CD8-positive, alpha-beta memory T cell (primary cell): ENCODE measurements around the gene CPNE4. TPM values are rescaled to one million over a fixed set of nuclear protein-coding genes. Genes with fewer than 3 reads are reported as not detected.

ENCODE experiments used
- CTCF ChIA-PET: fragments of 350-600 bp; sonication (Branson Sonifier 250); formaldehyde crosslinking; loops from one replicate; lab custom pipeline; 2021; ENCODE audit warnings: antibody characterized with exemption; lab: Charles Lee
- POLR2A ChIA-PET: fragments of 350-600 bp; sonication (Branson Sonifier 250); formaldehyde crosslinking; loops from one replicate; lab custom pipeline; 2021; ENCODE audit warnings: antibody characterized with exemption; lab: Charles Lee
- DNase-seq, 5 donors: peaks; one replicate each; pipeline versions ENCODE4 v3.0.0 to v3.0.0-alpha.2; 2020 to 2022; ENCODE audit warnings: mixed read lengths in 1 of 5
- H3K27ac ChIP-seq: one replicate; pipeline ENCODE4 v1.7.0; 2013; ENCODE audit warnings: low read depth, mild to moderate bottlenecking, low read length, moderate library complexity
- H3K27me3 ChIP-seq: 2 replicates; pipeline ENCODE4 v1.7.0; 2013; ENCODE audit warnings: low read length, mild to moderate bottlenecking; ENCODE audit not compliant: insufficient read depth, poor library complexity, severe bottlenecking
- H3K36me3 ChIP-seq: 2 replicates; pipeline ENCODE4 v1.7.0; 2013; ENCODE audit warnings: mild to moderate bottlenecking, low read length, moderate library complexity; ENCODE audit not compliant: insufficient read depth
- H3K4me1 ChIP-seq: 2 replicates; pipeline ENCODE4 v1.7.0; 2013; ENCODE audit warnings: mild to moderate bottlenecking, low read length, moderate library complexity; ENCODE audit not compliant: insufficient read depth
- H3K4me3 ChIP-seq: 2 replicates; pipeline ENCODE4 v1.7.0; 2013; ENCODE audit warnings: mild to moderate bottlenecking, low read length
- H3K9me3 ChIP-seq: 2 replicates; pipeline ENCODE4 v1.7.0; 2013; ENCODE audit warnings: mild to moderate bottlenecking, low read length
- H3K27ac Mint-ChIP-seq, 8 donors: one replicate each; pipeline ENCODE4 v1.8.0; 2020 to 2021; ENCODE audit warnings: mixed read lengths in 8 of 8, mild to moderate bottlenecking in 6 of 8, inconsistent platforms in 3 of 8, moderate library complexity in 3 of 8
- H3K27me3 Mint-ChIP-seq, 2 donors: one replicate each; pipeline ENCODE4 v1.8.0; 2020 to 2021; ENCODE audit warnings: mixed read lengths in 2 of 2, mild to moderate bottlenecking in 1 of 2, moderate library complexity in 1 of 2
- H3K36me3 Mint-ChIP-seq, 3 donors: one replicate each; pipeline ENCODE4 v1.8.0; 2020 to 2021; ENCODE audit warnings: mixed read lengths in 3 of 3, inconsistent platforms in 1 of 3, mild to moderate bottlenecking in 1 of 3
- H3K4me1 Mint-ChIP-seq, 3 donors: one replicate each; pipeline ENCODE4 v1.8.0; 2020 to 2021; ENCODE audit warnings: mixed read lengths in 3 of 3, inconsistent platforms in 1 of 3, mild to moderate bottlenecking in 1 of 3
- H3K4me3 Mint-ChIP-seq, 7 donors: one replicate each; pipeline ENCODE4 v1.8.0; 2020 to 2021; ENCODE audit warnings: mixed read lengths in 7 of 7, mild to moderate bottlenecking in 6 of 7, moderate library complexity in 4 of 7, inconsistent platforms in 2 of 7
- H3K9me3 Mint-ChIP-seq, 5 donors: one replicate each; pipeline ENCODE4 v1.8.0; 2020 to 2022; ENCODE audit warnings: mixed read lengths in 5 of 5, mild to moderate bottlenecking in 3 of 5, moderate library complexity in 2 of 5, inconsistent platforms in 1 of 5
- polyA plus RNA-seq: library from polyadenylated mRNA; unstranded; fragments of 300-500 nt; fragmentation: Illumina TruSeq; gene quantifications from one replicate; pipeline ENCODE4 v1.2.3, GENCODE V29; 2021
- total RNA-seq, 2 experiments: library from RNA; stranded (reverse); gene quantifications; one replicate each; pipeline ENCODE4 v1.2.3, GENCODE V29; 2021

CPNE4 gene
- total and polyA plus RNA-seq, 3 experiments from 2014 or later = not detected

- no peak overlapping the region for H3K27ac ChIP-seq
- H3K36me3 Mint-ChIP-seq = no peaks in the 10 kb centered on the region
- peaks cover 0 to 4% (median 2%) of the 10 kb centered on the region in 5 donors for H3K9me3 Mint-ChIP-seq
- H3K27me3 Mint-ChIP-seq = peaks cover 0 to 2% of the 10 kb centered on the region in 2 donors
- ChIA-PET CTCF (no interaction called here), POLR2A (no interaction called here)
- no peak for DNase-seq
- no peak overlapping the region for H3K4me3 ChIP-seq
- H3K4me1 ChIP-seq = peaks cover 6% of the 10 kb centered on the region
- H3K27me3 ChIP-seq = no peaks in the 10 kb centered on the region
- no peak overlapping the region for H3K4me3 Mint-ChIP-seq
- H3K4me1 Mint-ChIP-seq = peaks cover 0 to 5% (median 0%) of the 10 kb centered on the region in 3 donors
- H3K27ac Mint-ChIP-seq = no peak overlapping the region
- H3K9me3 ChIP-seq = no peaks in the 10 kb centered on the region
- no peaks in the 10 kb centered on the region for H3K36me3 ChIP-seq
These were observed 86.0 kb downstream of the CPNE4 start for GRCh38 chr3:131948806-131949205.

GRCh38 chr3:131944676-131945075 lies 90.1 kb downstream of the CPNE4 start:
- no peaks in the 10 kb centered on the region for H3K9me3 Mint-ChIP-seq
- Histone ChIP-seq H3K27me3 (no peaks in the 10 kb centered on the region), H3K9me3 (no peaks in the 10 kb centered on the region), H3K4me3 (no peak overlapping the region), H3K4me1 (peaks cover 6% of the 10 kb centered on the region), H3K36me3 (no peaks in the 10 kb centered on the region), H3K27ac (no peak overlapping the region)
- peaks cover 0 to 5% (median 0%) of the 10 kb centered on the region in 3 donors for H3K4me1 Mint-ChIP-seq
- ChIA-PET CTCF (no interaction called here), POLR2A (no interaction called here)
- H3K27me3 Mint-ChIP-seq = peaks cover 0 to 2% of the 10 kb centered on the region in 2 donors
- no peaks in the 10 kb centered on the region for H3K36me3 Mint-ChIP-seq
- no peak overlapping the region for H3K27ac Mint-ChIP-seq
- no peak for DNase-seq
- H3K4me3 Mint-ChIP-seq = no peak overlapping the region

DNA sequence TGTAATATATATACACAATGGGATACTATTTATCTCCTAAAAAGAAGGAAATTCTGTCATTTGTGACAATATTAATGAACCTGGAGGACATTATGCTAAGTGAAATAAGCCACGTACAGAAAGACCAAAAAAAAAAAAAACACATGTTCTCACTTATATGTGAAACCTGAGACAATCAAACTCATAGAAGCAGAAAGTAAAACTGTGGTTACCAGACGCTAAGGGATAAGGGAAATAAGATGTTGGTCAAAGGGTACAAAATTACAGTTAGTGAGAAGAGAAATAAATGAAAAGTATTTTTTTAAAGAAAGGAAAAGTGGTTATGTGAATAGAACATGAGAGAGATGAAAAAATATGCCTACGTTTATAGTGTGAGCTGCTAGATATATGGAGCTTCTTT lies 101.1 kb downstream of the CPNE4 start:
- Histone ChIP-seq H3K4me1 (no peaks in the 10 kb centered on the region), H3K27ac (no peak overlapping the region), H3K27me3 (no peaks in the 10 kb centered on the region), H3K4me3 (no peak overlapping the region), H3K9me3 (no peaks in the 10 kb centered on the region), H3K36me3 (no peaks in the 10 kb centered on the region)
- peaks cover 0 to 5% (median 0%) of the 10 kb centered on the region in 5 donors for H3K9me3 Mint-ChIP-seq
- no peak overlapping the region for H3K4me3 Mint-ChIP-seq
- POLR2A ChIA-PET = no interaction called here
- no peaks in the 10 kb centered on the region for H3K4me1 Mint-ChIP-seq
- peaks cover 0 to 4% of the 10 kb centered on the region in 2 donors for H3K27me3 Mint-ChIP-seq
- no peak for DNase-seq
- CTCF ChIA-PET = no interaction called here
- H3K36me3 Mint-ChIP-seq = no peaks in the 10 kb centered on the region
- no peak overlapping the region for H3K27ac Mint-ChIP-seq

DNA sequence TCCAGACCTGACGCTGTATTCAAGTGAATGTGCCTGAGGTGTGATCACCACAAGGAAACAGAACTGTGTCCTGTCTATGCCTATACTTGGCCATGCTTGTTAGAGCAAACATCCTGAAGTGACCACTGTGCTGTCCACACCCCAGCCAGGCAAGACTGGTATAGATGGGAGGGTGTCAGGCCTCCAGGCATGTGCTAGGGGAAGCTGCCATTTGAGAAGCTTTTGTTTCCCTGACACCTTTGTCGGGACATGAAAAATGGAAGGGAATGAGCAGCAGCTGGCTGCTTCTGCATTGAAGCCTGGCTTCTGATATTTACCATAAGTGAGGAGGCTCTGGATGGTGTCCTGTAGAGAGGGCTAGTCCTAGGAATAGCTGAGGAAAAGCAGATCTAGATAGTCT lies 106.2 kb downstream of the CPNE4 start:
- Histone ChIP-seq H3K4me3 (no peak overlapping the region), H3K9me3 (no peaks in the 10 kb centered on the region), H3K27ac (no peak overlapping the region), H3K36me3 (no peaks in the 10 kb centered on the region), H3K27me3 (no peaks in the 10 kb centered on the region), H3K4me1 (no peaks in the 10 kb centered on the region)
- ChIA-PET POLR2A (no interaction called here), CTCF (no interaction called here)
- no peaks in the 10 kb centered on the region for H3K36me3 Mint-ChIP-seq
- H3K27me3 Mint-ChIP-seq = peaks cover 0 to 4% of the 10 kb centered on the region in 2 donors
- no peaks in the 10 kb centered on the region for H3K4me1 Mint-ChIP-seq
- no peak for DNase-seq
- H3K4me3 Mint-ChIP-seq = no peak overlapping the region
- H3K9me3 Mint-ChIP-seq = no peaks in the 10 kb centered on the region
- no peak overlapping the region for H3K27ac Mint-ChIP-seq

DNA sequence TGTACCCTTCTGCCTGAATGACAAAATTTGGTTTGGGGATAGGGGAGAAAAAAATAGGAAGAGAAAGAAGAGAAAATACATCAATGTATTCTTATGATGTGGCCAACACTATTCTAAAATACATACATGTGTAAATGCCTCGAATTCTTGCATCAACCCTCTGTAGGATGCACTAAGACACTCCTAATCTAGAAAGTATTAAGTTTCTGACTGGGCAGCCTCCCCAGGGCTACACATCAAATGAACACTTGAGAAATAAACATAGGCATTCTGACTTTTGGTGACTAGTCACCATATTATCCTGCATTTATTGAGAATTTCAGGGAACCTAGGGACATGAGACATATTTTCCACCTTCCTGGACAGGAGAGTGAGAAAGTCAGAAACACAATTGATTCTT lies 109.2 kb downstream of the CPNE4 start:
- H3K27ac Mint-ChIP-seq = no peak overlapping the region
- peaks cover 0 to 1% (median 0%) of the 10 kb centered on the region in 3 donors for H3K36me3 Mint-ChIP-seq
- H3K9me3 Mint-ChIP-seq = peaks cover 0 to 2% (median 0%) of the 10 kb centered on the region in 5 donors
- no peaks in the 10 kb centered on the region for H3K27me3 Mint-ChIP-seq
- ChIA-PET CTCF (no interaction called here), POLR2A (no interaction called here)
- H3K4me3 Mint-ChIP-seq = no peak overlapping the region
- H3K4me1 Mint-ChIP-seq = no peaks in the 10 kb centered on the region
- H3K4me3 ChIP-seq = no peak overlapping the region
- no peaks in the 10 kb centered on the region for H3K27me3 ChIP-seq
- no peak for DNase-seq
- H3K27ac ChIP-seq = no peak overlapping the region
- no peaks in the 10 kb centered on the region for H3K4me1 ChIP-seq
- no peaks in the 10 kb centered on the region for H3K36me3 ChIP-seq
- H3K9me3 ChIP-seq = no peaks in the 10 kb centered on the region

DNA sequence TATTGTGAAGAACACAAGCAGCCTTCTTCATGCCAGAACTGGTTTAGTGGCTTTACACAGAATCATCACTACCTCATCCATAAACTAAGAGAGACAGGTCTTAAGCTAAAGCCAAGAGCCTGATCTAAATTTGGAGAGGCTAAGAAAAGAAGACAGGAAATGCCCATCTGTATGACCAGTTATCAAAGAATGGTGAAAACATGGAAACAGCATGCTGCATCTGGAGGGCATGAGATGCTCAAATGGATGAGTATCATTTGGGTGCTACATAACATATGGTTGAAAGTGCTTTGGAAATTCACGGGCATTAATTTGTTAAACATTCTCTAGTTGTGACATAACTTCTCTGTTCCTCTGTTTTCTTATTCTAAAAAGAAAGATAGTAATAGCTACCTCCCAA lies 112.5 kb downstream of the CPNE4 start:
- H3K4me1 Mint-ChIP-seq = no peaks in the 10 kb centered on the region
- H3K4me3 Mint-ChIP-seq = no peak overlapping the region
- Histone ChIP-seq H3K27ac (no peak overlapping the region), H3K9me3 (no peaks in the 10 kb centered on the region), H3K27me3 (no peaks in the 10 kb centered on the region), H3K4me1 (no peaks in the 10 kb centered on the region), H3K4me3 (no peak overlapping the region), H3K36me3 (no peaks in the 10 kb centered on the region)
- ChIA-PET POLR2A (no interaction called here), CTCF (no interaction called here)
- H3K9me3 Mint-ChIP-seq = peaks cover 0 to 2% (median 0%) of the 10 kb centered on the region in 5 donors
- no peaks in the 10 kb centered on the region for H3K27me3 Mint-ChIP-seq
- no peak overlapping the region for H3K27ac Mint-ChIP-seq
- H3K36me3 Mint-ChIP-seq = peaks cover 0 to 1% (median 0%) of the 10 kb centered on the region in 3 donors
- no peak for DNase-seq

GRCh38 chr3:131917006-131917405 lies 117.8 kb downstream of the CPNE4 start:
- H3K36me3 Mint-ChIP-seq = peaks cover 0 to 1% (median 0%) of the 10 kb centered on the region in 3 donors
- Histone ChIP-seq H3K9me3 (no peaks in the 10 kb centered on the region), H3K27me3 (no peaks in the 10 kb centered on the region), H3K27ac (no peak overlapping the region), H3K4me3 (no peak overlapping the region), H3K36me3 (no peaks in the 10 kb centered on the region), H3K4me1 (no peaks in the 10 kb centered on the region)
- peaks cover 0 to 4% of the 10 kb centered on the region in 2 donors for H3K27me3 Mint-ChIP-seq
- CTCF ChIA-PET = no interaction called here
- POLR2A ChIA-PET = no interaction called here
- H3K4me1 Mint-ChIP-seq = no peaks in the 10 kb centered on the region
- H3K4me3 Mint-ChIP-seq = no peak overlapping the region
- H3K27ac Mint-ChIP-seq = no peak overlapping the region
- no peak for DNase-seq
- H3K9me3 Mint-ChIP-seq = peaks cover 0 to 2% (median 0%) of the 10 kb centered on the region in 5 donors

- H3K4me1 Mint-ChIP-seq = no peaks in the 10 kb centered on the region
- H3K4me1 ChIP-seq = no peaks in the 10 kb centered on the region
- no peaks in the 10 kb centered on the region for H3K36me3 ChIP-seq
- no peaks in the 10 kb centered on the region for H3K36me3 Mint-ChIP-seq
- no peak for DNase-seq
- H3K9me3 Mint-ChIP-seq = peaks cover 0 to 2% (median 0%) of the 10 kb centered on the region in 5 donors
- no peaks in the 10 kb centered on the region for H3K27me3 ChIP-seq
- no peaks in the 10 kb centered on the region for H3K9me3 ChIP-seq
- CTCF ChIA-PET = no interaction called here
- no peak overlapping the region for H3K27ac ChIP-seq
- POLR2A ChIA-PET = no interaction called here
- H3K4me3 Mint-ChIP-seq = no peak overlapping the region
- peaks cover 0 to 6% of the 10 kb centered on the region in 2 donors for H3K27me3 Mint-ChIP-seq
- no peak overlapping the region for H3K27ac Mint-ChIP-seq
- H3K4me3 ChIP-seq = no peak overlapping the region
These were observed 120.6 kb downstream of the CPNE4 start for GRCh38 chr3:131914090-131914691.
